ENCODE results near the gene TMEM258. TPM values are rescaled to one million over a fixed set of nuclear protein-coding genes. Genes with fewer than 3 reads are reported as not detected.
A peak's percentile ranks its signal among the peaks of the same experiment; 100 is the strongest.

Gene TMEM258
- total RNA-seq, 3 donors from 2014 or later (not counting 1 experiment from before 2014, with no cell fraction given) = 64.4 to 69.3 (median 66.1) TPM

DNA sequence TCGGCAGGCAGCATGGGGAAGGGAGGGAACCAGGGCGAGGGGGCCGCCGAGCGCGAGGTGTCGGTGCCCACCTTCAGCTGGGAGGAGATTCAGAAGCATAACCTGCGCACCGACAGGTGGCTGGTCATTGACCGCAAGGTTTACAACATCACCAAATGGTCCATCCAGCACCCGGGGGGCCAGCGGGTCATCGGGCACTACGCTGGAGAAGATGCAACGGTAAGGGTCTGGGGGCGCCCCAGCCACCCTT is 35.9 kb upstream of the TMEM258 start:
- ATAC-seq (peak in 1 of 3 donors; percentile 2), DNase-seq (no peak)
- Histone ChIP-seq H3K4me1 (ENCODE audit: control insufficient read depth, insufficient read depth, low read length) (peaks cover 32% of the 10 kb centered on the region), H3K27me3 (ENCODE audit: control insufficient read depth, insufficient read depth, low read length) (no peaks in the 10 kb centered on the region), H3K9me3 (ENCODE audit: control insufficient read depth, insufficient read depth, low read length) (no peaks in the 10 kb centered on the region), H3K4me3 (ENCODE audit: low read length) (peak overlapping the region; percentile 62), H3K27ac (ENCODE audit: low read length) (peak overlapping the region; percentile 42), H3K36me3 (ENCODE audit: control insufficient read depth, insufficient read depth, low read length) (no peaks in the 10 kb centered on the region)
- Mint-ChIP-seq H3K4me3 (peak overlapping the region; percentile 92), H3K27ac (peak overlapping the region; percentile 88 to 97), H3K4me1 (peaks cover 37 to 60% of the 10 kb centered on the region in 2 donors), H3K36me3 (no peaks in the 10 kb centered on the region), H3K9me3 (no peaks in the 10 kb centered on the region), H3K27me3 (ENCODE audit: low read depth in 2 of 2) (no peaks in the 10 kb centered on the region)
- 0% methylated on average over 16 of the region's 16 CpGs for WGBS (ENCODE audit: insufficient coverage)
- intact Hi-C loops (cut with micrococcal nuclease) = loop anchor here (5.0 kb wide), 1 partner anchor 36 kb away; the partner anchor contains the start of genes FEN1 and TMEM258
- TF ChIP-seq, protein P1, sequence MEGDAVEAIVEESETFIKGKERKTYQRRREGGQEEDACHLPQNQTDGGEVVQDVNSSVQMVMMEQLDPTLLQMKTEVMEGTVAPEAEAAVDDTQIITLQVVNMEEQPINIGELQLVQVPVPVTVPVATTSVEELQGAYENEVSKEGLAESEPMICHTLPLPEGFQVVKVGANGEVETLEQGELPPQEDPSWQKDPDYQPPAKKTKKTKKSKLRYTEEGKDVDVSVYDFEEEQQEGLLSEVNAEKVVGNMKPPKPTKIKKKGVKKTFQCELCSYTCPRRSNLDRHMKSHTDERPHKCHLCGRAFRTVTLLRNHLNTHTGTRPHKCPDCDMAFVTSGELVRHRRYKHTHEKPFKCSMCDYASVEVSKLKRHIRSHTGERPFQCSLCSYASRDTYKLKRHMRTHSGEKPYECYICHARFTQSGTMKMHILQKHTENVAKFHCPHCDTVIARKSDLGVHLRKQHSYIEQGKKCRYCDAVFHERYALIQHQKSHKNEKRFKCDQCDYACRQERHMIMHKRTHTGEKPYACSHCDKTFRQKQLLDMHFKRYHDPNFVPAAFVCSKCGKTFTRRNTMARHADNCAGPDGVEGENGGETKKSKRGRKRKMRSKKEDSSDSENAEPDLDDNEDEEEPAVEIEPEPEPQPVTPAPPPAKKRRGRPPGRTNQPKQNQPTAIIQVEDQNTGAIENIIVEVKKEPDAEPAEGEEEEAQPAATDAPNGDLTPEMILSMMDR (IDR thresholded peaks at IDR 0.05) = no peak

DNA sequence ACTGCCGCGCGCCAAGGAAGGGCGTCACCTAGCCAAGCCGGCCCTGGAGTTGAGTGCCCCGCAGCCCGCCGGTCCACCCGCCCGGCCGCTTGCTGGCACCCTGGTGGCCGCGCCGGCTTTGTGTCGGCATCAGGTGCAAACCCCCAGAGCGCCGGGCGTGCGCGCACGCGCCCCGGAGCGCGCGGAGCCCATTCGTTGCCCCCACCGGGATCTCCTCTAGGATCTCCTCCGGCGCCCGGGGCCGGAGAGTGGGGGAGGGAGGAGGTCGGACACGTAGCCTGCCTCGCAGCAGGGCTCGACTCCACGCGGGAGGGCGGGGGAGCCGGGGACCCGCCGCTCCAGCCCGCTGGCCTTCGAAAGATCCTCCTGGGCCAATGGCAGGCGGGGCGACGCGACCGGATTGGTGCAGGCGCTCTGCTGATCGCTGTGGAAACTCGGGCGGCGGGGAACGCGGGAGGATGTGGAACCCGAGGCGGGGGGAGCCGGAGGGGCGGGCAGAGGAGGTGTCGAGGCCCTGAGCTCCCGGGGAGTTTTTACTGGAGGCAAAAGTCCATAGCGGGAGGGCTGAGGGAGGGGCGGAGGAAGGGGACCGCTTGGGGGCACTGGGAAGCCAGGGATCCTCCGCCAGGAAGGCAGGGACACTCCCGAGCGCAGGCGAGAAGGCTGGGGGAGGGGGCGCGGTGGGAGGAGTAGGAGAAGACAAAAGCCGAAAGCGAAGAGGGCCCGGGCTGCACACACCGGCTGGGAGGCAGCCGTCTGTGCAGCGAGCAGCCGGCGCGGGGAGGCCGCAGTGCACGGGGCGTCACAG is 35.4 kb upstream of the TMEM258 start, which contains the start of gene FADS2:
TSS of gene FADS2 (plus strand) at position 730 of the 808 bp plus-strand sequence. CDS start 91 bp downstream, outside the sequence.
- H3K4me1 Mint-ChIP-seq = peaks cover 32 to 58% of the 10 kb centered on the region in 2 donors
- H3K4me3 Mint-ChIP-seq = peak within 1 kb of the TSS; percentile 92
- H3K27me3 Mint-ChIP-seq (ENCODE audit: low read depth in 2 of 2) = no peaks in the 10 kb centered on the region
- H3K36me3 Mint-ChIP-seq = no peaks in the 10 kb centered on the region
- Histone ChIP-seq H3K27me3 (ENCODE audit: control insufficient read depth, insufficient read depth, low read length) (no peaks in the 10 kb centered on the region), H3K9me3 (ENCODE audit: control insufficient read depth, insufficient read depth, low read length) (no peaks in the 10 kb centered on the region), H3K36me3 (ENCODE audit: control insufficient read depth, insufficient read depth, low read length) (no peaks in the 10 kb centered on the region), H3K4me1 (ENCODE audit: control insufficient read depth, insufficient read depth, low read length) (peaks cover 32% of the 10 kb centered on the region), H3K4me3 (ENCODE audit: low read length) (peak within 1 kb of the TSS; percentile 62), H3K27ac (ENCODE audit: low read length) (peak within 1 kb of the TSS; percentile 44)
- intact Hi-C loops (cut with micrococcal nuclease) = loop anchor here (5.0 kb wide), 1 partner anchor 35 kb away; the partner anchor contains the start of genes FEN1 and TMEM258
- peak; percentile 79 to 83 (median 83) for ATAC-seq
- no peaks in the 10 kb centered on the region for H3K9me3 Mint-ChIP-seq
- TF ChIP-seq, protein P1 (IDR thresholded peaks at IDR 0.05) = no peak
- DNase-seq = peak; percentile 69 to 77
- WGBS (ENCODE audit: insufficient coverage) = under 1% methylated on average over 83 of the region's 83 CpGs
- peak within 1 kb of the TSS; percentile 88 to 97 for H3K27ac Mint-ChIP-seq

DNA sequence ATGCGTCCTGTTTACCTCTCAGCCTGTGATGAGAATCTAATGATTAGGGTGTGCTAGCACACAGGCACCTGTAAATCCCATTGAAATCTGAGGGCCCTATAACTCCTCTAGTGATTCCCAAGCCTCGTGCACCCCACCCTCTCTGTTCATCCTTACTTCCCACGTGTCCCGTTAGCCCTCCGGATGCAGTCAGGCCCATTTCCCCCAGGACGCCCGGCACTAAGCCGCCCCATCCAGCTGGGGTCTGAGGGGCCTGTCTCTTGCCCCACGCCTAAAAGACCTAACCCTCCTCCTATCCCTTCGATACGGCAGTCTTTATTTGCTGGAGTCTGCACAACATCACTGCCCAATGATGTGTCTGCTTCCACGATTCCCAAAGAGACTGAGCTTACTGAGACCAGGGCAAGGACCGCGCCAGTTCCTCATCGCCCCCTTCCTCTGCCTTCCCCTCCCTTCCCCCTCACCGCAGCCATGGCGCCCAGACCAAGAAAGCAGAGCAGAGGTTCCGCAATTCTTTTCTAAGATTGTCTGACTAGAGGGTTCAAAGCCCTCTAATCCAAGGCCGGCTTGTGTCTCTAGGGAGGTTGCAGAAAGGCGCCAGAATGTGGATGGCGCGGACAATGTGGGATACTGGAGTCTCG is 34.7 kb upstream of the TMEM258 start:
- peaks cover 32% of the 10 kb centered on the region for H3K4me1 ChIP-seq (ENCODE audit: control insufficient read depth, insufficient read depth, low read length)
- Mint-ChIP-seq H3K4me1 (peaks cover 25 to 57% of the 10 kb centered on the region in 2 donors), H3K9me3 (no peaks in the 10 kb centered on the region), H3K36me3 (no peaks in the 10 kb centered on the region), H3K4me3 (peak overlapping the region; percentile 92), H3K27me3 (ENCODE audit: low read depth in 2 of 2) (no peaks in the 10 kb centered on the region), H3K27ac (peak overlapping the region; percentile 63 to 88)
- H3K36me3 ChIP-seq (ENCODE audit: control insufficient read depth, insufficient read depth, low read length) = no peaks in the 10 kb centered on the region
- no peaks in the 10 kb centered on the region for H3K27me3 ChIP-seq (ENCODE audit: control insufficient read depth, insufficient read depth, low read length)
- H3K9me3 ChIP-seq (ENCODE audit: control insufficient read depth, insufficient read depth, low read length) = no peaks in the 10 kb centered on the region
- DNase-seq (peak in 1 of 2 donors; percentile 14), ATAC-seq (peak in 1 of 3 donors; percentile 18)
- peak overlapping the region; percentile 44 for H3K27ac ChIP-seq (ENCODE audit: low read length)
- intact Hi-C loops (cut with micrococcal nuclease) = loop anchor here (5.0 kb wide), 1 partner anchor 35 kb away; the partner anchor contains the start of genes FEN1 and TMEM258
- WGBS (ENCODE audit: insufficient coverage) = 29% methylated on average over 22 of the region's 23 CpGs
- peak overlapping the region; percentile 62 for H3K4me3 ChIP-seq (ENCODE audit: low read length)
- TF ChIP-seq, protein P1 (IDR thresholded peaks at IDR 0.05) = no peak
